OCI-LY1 (cell line): ENCODE data around the gene SAMD14.

ENCODE experiments used
- H2AFZ ChIP-seq: fragments of 200-600 bp; sonication (generic), shearing (Covaris generic); 2 replicates; pipeline ENCODE4 v1.6.0; 2014; ENCODE audit warnings: antibody characterized with exemption, mild to moderate bottlenecking, low read length
- H3F3A ChIP-seq: fragments of 200-600 bp; sonication (generic), shearing (Covaris generic); 2 replicates; pipeline ENCODE4 v1.6.0; 2014; ENCODE audit warnings: mild to moderate bottlenecking, antibody characterized with exemption, low read length, moderate library complexity; ENCODE audit not compliant: insufficient read depth
- H3K27ac ChIP-seq: fragments of 200-600 bp; sonication (generic); 2 replicates; pipeline ENCODE4 v1.5.1; 2014; ENCODE audit warnings: low read length, mixed run types, mild to moderate bottlenecking, low read depth; ENCODE audit not compliant: poor library complexity, severe bottlenecking
- H3K27me3 ChIP-seq: fragments of 200-600 bp; sonication (generic); 2 replicates; pipeline ENCODE4 v1.6.0; 2014; ENCODE audit warnings: antibody characterized with exemption, mild to moderate bottlenecking, low read length, moderate library complexity; ENCODE audit not compliant: insufficient read depth
- H3K36me3 ChIP-seq: fragments of 200-600 bp; sonication (generic); 2 replicates; pipeline ENCODE4 v1.6.1; 2014; ENCODE audit warnings: mild to moderate bottlenecking, antibody characterized with exemption, low read length, moderate library complexity, mixed read lengths; ENCODE audit not compliant: insufficient read depth
- H3K4me1 ChIP-seq: fragments of 200-600 bp; sonication (generic); 2 replicates; pipeline ENCODE4 v1.5.1; 2014; ENCODE audit warnings: mild to moderate bottlenecking, low read length, moderate library complexity; ENCODE audit not compliant: insufficient read depth, severe bottlenecking
- H3K4me2 ChIP-seq: fragments of 200-600 bp; sonication (generic), shearing (Covaris generic); 2 replicates; pipeline ENCODE4 v1.6.1; 2014; ENCODE audit warnings: low read length
- H3K4me3 ChIP-seq: fragments of 200-600 bp; sonication (generic); 2 replicates; pipeline ENCODE4 v1.5.1; 2014; ENCODE audit warnings: low read length, low read depth, mild to moderate bottlenecking, mixed read lengths; ENCODE audit not compliant: poor library complexity, severe bottlenecking
- H3K79me2 ChIP-seq: fragments of 200-600 bp; shearing (Covaris generic); 2 replicates; pipeline ENCODE4 v1.6.1; 2016; ENCODE audit warnings: mixed run types, low read length, mixed read lengths; ENCODE audit not compliant: insufficient read depth
- H3K9ac ChIP-seq: fragments of 200-600 bp; sonication (generic), shearing (Covaris generic); 2 replicates; pipeline ENCODE4 v1.6.1; 2014; ENCODE audit warnings: mild to moderate bottlenecking, low read length, mixed read lengths
- H3K9me2 ChIP-seq: fragments of 200-600 bp; sonication (generic), shearing (Covaris generic); 2 replicates; pipeline ENCODE4 v1.6.1; 2014; ENCODE audit warnings: low read depth, mild to moderate bottlenecking, low read length, mixed read lengths
- H3K9me3 ChIP-seq: fragments of 200-600 bp; shearing (Covaris generic); 2 replicates; pipeline ENCODE4 v1.6.1; 2014; ENCODE audit warnings: low read length, mixed read lengths
- H4K20me1 ChIP-seq: fragments of 200-600 bp; sonication (generic), shearing (Covaris generic); 2 replicates; pipeline ENCODE4 v1.6.0; 2016; ENCODE audit warnings: mild to moderate bottlenecking, low read length; ENCODE audit not compliant: insufficient read depth
- CTCF ChIP-seq: fragments of 200-600 bp; sonication (generic), shearing (Covaris generic); IDR thresholded peaks from 2 replicates; pipeline ENCODE4 v1.5.1; 2017; ENCODE audit warnings: mild to moderate bottlenecking, antibody characterized with exemption, low read length, moderate library complexity, mixed read lengths
- EZH2 ChIP-seq: fragments of 200-600 bp; sonication (generic), shearing (Covaris generic); IDR thresholded peaks from 2 replicates; pipeline ENCODE4 v1.8.0; 2017; ENCODE audit warnings: borderline replicate concordance, mixed run types, mild to moderate bottlenecking, antibody characterized with exemption, low read length, moderate library complexity, mixed read lengths

Gene SAMD14

DNA sequence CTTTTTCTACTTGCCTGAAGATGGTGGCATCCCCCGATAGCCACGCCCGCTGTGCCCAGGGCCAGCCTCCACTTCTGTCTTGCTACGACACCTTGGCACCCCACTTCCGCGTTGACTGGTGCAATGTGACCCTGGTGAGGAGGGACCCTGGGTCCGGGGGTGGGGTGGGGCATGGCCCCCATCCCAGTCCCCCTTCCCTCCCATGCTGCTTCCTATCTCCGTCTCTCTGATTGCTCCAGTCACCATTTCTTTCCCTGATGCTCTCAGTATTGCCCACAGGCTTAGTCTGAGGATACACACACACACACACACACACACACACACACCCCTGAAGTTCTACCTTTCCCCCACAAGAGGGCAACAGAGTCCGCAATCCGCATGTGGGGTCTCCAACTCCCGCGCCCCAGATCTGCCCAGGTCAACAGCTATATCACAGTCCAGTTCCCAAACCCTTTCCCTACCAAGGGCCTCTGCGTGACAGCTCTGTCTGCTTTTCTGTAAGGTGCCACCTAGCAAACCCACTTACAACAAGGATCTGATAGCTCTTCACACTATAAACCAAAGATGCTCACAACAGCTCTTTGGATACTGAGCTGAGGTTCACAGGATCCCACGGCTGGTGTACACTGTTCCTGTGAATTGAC, 39.3 kb upstream of the SAMD14 start:
- Histone ChIP-seq H3K9me3 (no peaks in the 10 kb centered on the region), H3F3A (no peaks in the 10 kb centered on the region), H3K9ac (peak overlapping the region; percentile 18; the same call in 1 of the 2 replicates), H3K27me3 (no peaks in the 10 kb centered on the region), H3K9me2 (no peaks in the 10 kb centered on the region), H2AFZ (no peak overlapping the region), H4K20me1 (no peaks in the 10 kb centered on the region), H3K4me2 (peak overlapping the region; percentile 61), H3K27ac (no peak overlapping the region), H3K4me1 (peaks cover 8% of the 10 kb centered on the region), H3K79me2 (no peaks in the 10 kb centered on the region), H3K36me3 (no peaks in the 10 kb centered on the region), H3K4me3 (peak overlapping the region; percentile 44)
- TF ChIP-seq CTCF (peak; percentile 86), EZH2 (no peak)

GRCh38 chr17:50168319-50168718, 38.4 kb upstream of the SAMD14 start:
- Histone ChIP-seq H3K4me2 (no peak overlapping the region), H3F3A (no peaks in the 10 kb centered on the region), H3K79me2 (no peaks in the 10 kb centered on the region), H3K27ac (no peak overlapping the region), H3K4me3 (no peak overlapping the region), H4K20me1 (no peaks in the 10 kb centered on the region), H3K36me3 (no peaks in the 10 kb centered on the region), H3K9me3 (no peaks in the 10 kb centered on the region), H2AFZ (no peak overlapping the region), H3K9ac (no peak overlapping the region), H3K27me3 (no peaks in the 10 kb centered on the region), H3K4me1 (peaks cover 8% of the 10 kb centered on the region), H3K9me2 (no peaks in the 10 kb centered on the region)
- no peak for TF ChIP-seq EZH2
- no peak for TF ChIP-seq CTCF

DNA sequence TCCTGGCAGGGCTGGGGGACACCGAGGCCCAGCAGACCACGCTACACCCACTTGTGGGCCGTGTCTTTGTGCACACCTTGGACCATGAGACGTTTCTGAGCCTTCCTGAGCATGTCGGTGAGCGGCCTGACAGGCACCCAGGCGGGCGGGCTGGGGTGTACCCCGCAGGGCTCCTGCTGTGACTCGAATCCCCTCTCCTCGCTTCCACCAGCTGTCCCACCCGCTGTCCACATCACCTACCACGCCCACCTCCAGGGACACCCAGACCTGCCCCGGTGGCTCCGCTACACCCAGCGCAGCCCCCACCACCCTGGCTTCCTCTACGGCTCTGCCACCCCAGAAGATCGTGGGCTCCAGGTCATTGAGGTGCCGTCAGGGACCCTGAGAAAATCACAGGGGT, 37.4 kb upstream of the SAMD14 start:
- no peaks in the 10 kb centered on the region for H3K9me3 ChIP-seq
- H3K9me2 ChIP-seq = no peaks in the 10 kb centered on the region
- no peaks in the 10 kb centered on the region for H3K79me2 ChIP-seq
- H3F3A ChIP-seq = no peaks in the 10 kb centered on the region
- no peaks in the 10 kb centered on the region for H3K27me3 ChIP-seq
- no peaks in the 10 kb centered on the region for H3K36me3 ChIP-seq
- TF ChIP-seq CTCF = no peak
- TF ChIP-seq EZH2 = no peak
- H3K4me1 ChIP-seq = peaks cover 8% of the 10 kb centered on the region
- no peak overlapping the region for H3K27ac ChIP-seq
- H3K4me2 ChIP-seq = no peak overlapping the region
- H3K4me3 ChIP-seq = no peak overlapping the region
- H2AFZ ChIP-seq = no peak overlapping the region
- H3K9ac ChIP-seq = no peak overlapping the region
- H4K20me1 ChIP-seq = no peaks in the 10 kb centered on the region
